ENCODE data around the gene CACNB1. TPM values are rescaled to one million over a fixed set of nuclear protein-coding genes. Genes with fewer than 3 reads are reported as not detected.

Gene CACNB1
- total and polyA plus RNA-seq, 10 of the 15 experiments (the other 5 are each of a cell fraction or from before 2014, with no cell fraction given), result 0.06 to 15.6 (median 6.3) TPM

DNA sequence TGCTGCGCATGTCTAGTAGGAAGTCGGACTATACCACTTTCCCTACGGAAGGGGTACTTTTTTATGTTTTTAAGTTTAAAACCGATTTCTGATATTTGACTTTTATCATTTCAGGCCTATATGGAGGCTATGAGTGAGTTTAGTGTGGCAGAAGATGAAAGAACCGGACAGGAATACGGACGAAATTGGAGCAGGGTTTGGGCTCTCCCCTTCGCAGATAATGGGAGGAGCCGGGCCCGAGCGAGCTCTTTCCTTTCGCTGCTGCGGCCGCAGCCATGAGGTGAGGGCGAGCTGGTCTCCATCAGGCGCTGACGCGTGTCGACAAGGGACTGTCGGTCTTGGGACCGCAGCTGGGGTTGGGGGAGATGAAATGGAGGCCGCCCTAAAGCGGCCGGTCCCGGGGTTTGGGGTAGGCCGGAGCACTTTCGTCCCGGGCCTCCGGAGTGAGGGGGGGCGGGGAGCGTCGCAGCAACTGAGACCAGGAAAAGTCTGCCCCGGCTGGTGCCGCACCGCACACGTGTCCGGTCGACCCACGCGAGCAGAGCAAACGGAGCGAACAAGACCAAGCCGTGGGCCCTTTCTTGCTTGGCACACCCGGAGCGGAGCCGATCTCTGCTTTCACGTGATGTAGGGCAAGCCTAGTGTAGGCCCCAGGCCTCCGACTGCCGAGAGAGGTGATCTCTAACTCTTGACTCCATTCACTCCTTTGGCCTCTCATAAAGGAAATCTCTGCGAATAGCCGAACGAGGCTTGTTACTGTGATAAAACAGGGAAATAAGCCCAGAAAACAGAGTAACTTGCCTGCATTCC lies 2.8 kb upstream of the CACNB1 start, which contains the start of gene RPL19 (continued):
- TF ChIP-seq JUND (IDR thresholded peaks at IDR 0.05; ENCODE audit: low read depth, low read length) (peak; percentile 99), ZNF622 (IDR thresholded peaks at IDR 0.05) (no peak), STAT1 (conservative IDR thresholded peaks at IDR 0.05) (peak; percentile 59; the same call in 1 of the 2 replicates), ASH2L (IDR thresholded peaks at IDR 0.05; ENCODE audit: borderline replicate concordance, low read depth) (no peak), CBFB (IDR thresholded peaks at IDR 0.05; ENCODE audit: low read depth) (peak; percentile 96), POU2F2 (IDR thresholded peaks at IDR 0.05; ENCODE audit: borderline replicate concordance, low read depth, low read length) (peak; percentile 93; the same call in 2 of the 3 replicates), GATAD2B (conservative IDR thresholded peaks at IDR 0.05; ENCODE audit: low read depth) (peak; percentile 38; the same call in 1 of the 2 replicates), MYC (IDR thresholded peaks at IDR 0.05; ENCODE audit: insufficient read depth, insufficient read length, insufficient replicate concordance, low read length, severe bottlenecking) (peak; percentile 91), ZNF24 (IDR thresholded peaks at IDR 0.05) (peak; percentile 44; the same call in 1 of the 2 replicates), RUNX3 (IDR thresholded peaks at IDR 0.05; ENCODE audit: low read length) (peak; percentile 47), BACH1 (IDR thresholded peaks at IDR 0.05; ENCODE audit: borderline replicate concordance) (no peak; the same call in 1 of the 2 replicates), HDAC6 (IDR thresholded peaks at IDR 0.05; ENCODE audit: unreplicated experiment) (peak; percentile 60), NR2F1 (conservative IDR thresholded peaks at IDR 0.05) (no peak; the same call in 1 of the 2 replicates), ESRRA (IDR thresholded peaks at IDR 0.05; ENCODE audit: low read length) (no peak), SREBF1 (IDR thresholded peaks at IDR 0.05; ENCODE audit: low read length) (peak; percentile 99), ZNF217 (IDR thresholded peaks at IDR 0.05) (no peak), NR2C2 (IDR thresholded peaks at IDR 0.05; ENCODE audit: borderline replicate concordance, control insufficient read depth, insufficient read length, low read depth) (no peak), ETV6 (conservative IDR thresholded peaks at IDR 0.05 in 1 of 2, IDR thresholded peaks at IDR 0.05 in 1 of 2; ENCODE audit: borderline replicate concordance in 1 of 2, low read depth in 1 of 2) (no peak), ZBED1 (IDR thresholded peaks at IDR 0.05; ENCODE audit: borderline replicate concordance) (peak; percentile 85; the same call in 1 of the 2 replicates), JUNB (IDR thresholded peaks at IDR 0.05) (peak; percentile 22; the same call in 1 of the 2 replicates), CREM (IDR thresholded peaks at IDR 0.05; ENCODE audit: low read depth) (no peak), GABPA (IDR thresholded peaks at IDR 0.05; ENCODE audit: low read depth) (peak; percentile 62), HCFC1 (IDR thresholded peaks at IDR 0.05; ENCODE audit: low read length) (peak; percentile 49), CHD2 (IDR thresholded peaks at IDR 0.05; ENCODE audit: borderline replicate concordance, low read depth, low read length) (0 out of 2 replicates have a peak, but pooled peaks have one; percentile 29), POLR2AphosphoS2 (IDR thresholded peaks at IDR 0.05; ENCODE audit: low read depth, low read length) (peak; percentile 87)
- TF ChIP-seq, protein P1, sequence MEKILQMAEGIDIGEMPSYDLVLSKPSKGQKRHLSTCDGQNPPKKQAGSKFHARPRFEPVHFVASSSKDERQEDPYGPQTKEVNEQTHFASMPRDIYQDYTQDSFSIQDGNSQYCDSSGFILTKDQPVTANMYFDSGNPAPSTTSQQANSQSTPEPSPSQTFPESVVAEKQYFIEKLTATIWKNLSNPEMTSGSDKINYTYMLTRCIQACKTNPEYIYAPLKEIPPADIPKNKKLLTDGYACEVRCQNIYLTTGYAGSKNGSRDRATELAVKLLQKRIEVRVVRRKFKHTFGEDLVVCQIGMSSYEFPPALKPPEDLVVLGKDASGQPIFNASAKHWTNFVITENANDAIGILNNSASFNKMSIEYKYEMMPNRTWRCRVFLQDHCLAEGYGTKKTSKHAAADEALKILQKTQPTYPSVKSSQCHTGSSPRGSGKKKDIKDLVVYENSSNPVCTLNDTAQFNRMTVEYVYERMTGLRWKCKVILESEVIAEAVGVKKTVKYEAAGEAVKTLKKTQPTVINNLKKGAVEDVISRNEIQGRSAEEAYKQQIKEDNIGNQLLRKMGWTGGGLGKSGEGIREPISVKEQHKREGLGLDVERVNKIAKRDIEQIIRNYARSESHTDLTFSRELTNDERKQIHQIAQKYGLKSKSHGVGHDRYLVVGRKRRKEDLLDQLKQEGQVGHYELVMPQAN (conservative IDR thresholded peaks at IDR 0.05), result peak; percentile 81
- TF ChIP-seq, protein P2, sequence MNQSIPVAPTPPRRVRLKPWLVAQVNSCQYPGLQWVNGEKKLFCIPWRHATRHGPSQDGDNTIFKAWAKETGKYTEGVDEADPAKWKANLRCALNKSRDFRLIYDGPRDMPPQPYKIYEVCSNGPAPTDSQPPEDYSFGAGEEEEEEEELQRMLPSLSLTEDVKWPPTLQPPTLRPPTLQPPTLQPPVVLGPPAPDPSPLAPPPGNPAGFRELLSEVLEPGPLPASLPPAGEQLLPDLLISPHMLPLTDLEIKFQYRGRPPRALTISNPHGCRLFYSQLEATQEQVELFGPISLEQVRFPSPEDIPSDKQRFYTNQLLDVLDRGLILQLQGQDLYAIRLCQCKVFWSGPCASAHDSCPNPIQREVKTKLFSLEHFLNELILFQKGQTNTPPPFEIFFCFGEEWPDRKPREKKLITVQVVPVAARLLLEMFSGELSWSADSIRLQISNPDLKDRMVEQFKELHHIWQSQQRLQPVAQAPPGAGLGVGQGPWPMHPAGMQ (IDR thresholded peaks at IDR 0.05; ENCODE audit: borderline replicate concordance), result no peak
- TF ChIP-seq, protein P3, sequence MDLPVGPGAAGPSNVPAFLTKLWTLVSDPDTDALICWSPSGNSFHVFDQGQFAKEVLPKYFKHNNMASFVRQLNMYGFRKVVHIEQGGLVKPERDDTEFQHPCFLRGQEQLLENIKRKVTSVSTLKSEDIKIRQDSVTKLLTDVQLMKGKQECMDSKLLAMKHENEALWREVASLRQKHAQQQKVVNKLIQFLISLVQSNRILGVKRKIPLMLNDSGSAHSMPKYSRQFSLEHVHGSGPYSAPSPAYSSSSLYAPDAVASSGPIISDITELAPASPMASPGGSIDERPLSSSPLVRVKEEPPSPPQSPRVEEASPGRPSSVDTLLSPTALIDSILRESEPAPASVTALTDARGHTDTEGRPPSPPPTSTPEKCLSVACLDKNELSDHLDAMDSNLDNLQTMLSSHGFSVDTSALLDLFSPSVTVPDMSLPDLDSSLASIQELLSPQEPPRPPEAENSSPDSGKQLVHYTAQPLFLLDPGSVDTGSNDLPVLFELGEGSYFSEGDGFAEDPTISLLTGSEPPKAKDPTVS (IDR thresholded peaks at IDR 0.05; ENCODE audit: low read depth, low read length), result 0 out of 2 replicates have a peak, but pooled peaks have one; percentile 53
